GM23338 (cell line): Measurements from ENCODE around the gene DPF3.

ENCODE experiments used
- CREB1 ChIP-seq: fragments of 250-450 bp; sonication (Bioruptor Pico); IDR thresholded peaks from 2 replicates; pipeline ENCODE4 v1.5.0; 2020; ENCODE audit warnings: low read depth, mild to moderate bottlenecking, moderate library complexity
- CTCF ChIP-seq, 2 experiments: fragments of 200-600 bp in 1 of 2; sonication (generic) in 1 of 2; conservative IDR thresholded peaks; 2 replicates each; pipeline versions ENCODE4 v1.5.1 to v1.6.1; 2016 to 2017; ENCODE audit warnings: antibody characterized with exemption in 2 of 2, low read depth in 2 of 2, mild to moderate bottlenecking in 2 of 2, moderate library complexity in 1 of 2
- ETS1 ChIP-seq: IDR thresholded peaks from 2 replicates; pipeline ENCODE4 v1.6.1; 2016; ENCODE audit warnings: antibody characterized with exemption
- EZH2 ChIP-seq: fragments of 200-600 bp; sonication (generic); IDR thresholded peaks from one replicate; pipeline ENCODE4 v1.8.0; 2017; ENCODE audit warnings: antibody characterized with exemption, mild to moderate bottlenecking, low read depth; ENCODE audit not compliant: unreplicated experiment
- EZH2phosphoT487 ChIP-seq: fragments of 200-600 bp; sonication (generic); IDR thresholded peaks from one replicate; pipeline ENCODE4 v1.8.1; 2018; ENCODE audit warnings: antibody characterized with exemption; ENCODE audit not compliant: unreplicated experiment
- JUNB ChIP-seq: IDR thresholded peaks from one replicate; pipeline ENCODE4 v1.6.1; 2016; ENCODE audit warnings: antibody characterized with exemption; ENCODE audit not compliant: unreplicated experiment
- NANOG ChIP-seq: IDR thresholded peaks from 2 replicates; pipeline ENCODE4 v1.6.1; 2016; ENCODE audit warnings: antibody characterized with exemption, borderline replicate concordance
- POLR2AphosphoS5 ChIP-seq: IDR thresholded peaks from 2 replicates; pipeline ENCODE4 v1.6.1; 2016; ENCODE audit warnings: antibody characterized with exemption, low read depth
- REST ChIP-seq: IDR thresholded peaks from one replicate; pipeline ENCODE4 v1.6.1; 2018; ENCODE audit warnings: antibody characterized with exemption; ENCODE audit not compliant: unreplicated experiment

- TF ChIP-seq EZH2 = no peak
- no peak for TF ChIP-seq CREB1 (CRISPR knock-in tag)
- no peak for TF ChIP-seq POLR2AphosphoS5
- TF ChIP-seq CTCF (conservative IDR thresholded peaks at IDR 0.05; ENCODE audit: low read depth in 2 of 2) = no peak
- TF ChIP-seq JUNB = no peak
- TF ChIP-seq EZH2phosphoT487 = no peak
- no peak for TF ChIP-seq ETS1
- TF ChIP-seq NANOG = no peak
- TF ChIP-seq REST = no peak
Measured at GRCh38 chr14:72790887-72791566, 102.9 kb downstream of the DPF3 start.
